Fibroblast of the aortic adventitia (primary cell): Measurements from ENCODE around the gene FAM185A. TPM values are rescaled to one million over a fixed set of nuclear protein-coding genes. Genes with fewer than 3 reads are reported as not detected.

Experiments used
- DNase-seq: peaks from one replicate; pipeline ENCODE4 v3.0.0-alpha.2; 2010; ENCODE audit warnings: low read depth
- H3K4me3 ChIP-seq: 2 replicates; pipeline ENCODE4 v1.5.1; 2011; ENCODE audit warnings: low read depth, mild to moderate bottlenecking, control low read depth, low read length, moderate library complexity
- total RNA-seq: library from RNA; depleted of rRNA; stranded (reverse); fragments of >200 nt; gene quantifications from 2 replicates; pipeline ENCODE4 v1.2.3, GENCODE V29; 2012; ENCODE audit warnings: low replicate concordance
- TF ChIP-seq, protein P1 (sequence below): IDR thresholded peaks from 2 replicates; pipeline ENCODE4 v1.5.1; 2011; ENCODE audit warnings: mild to moderate bottlenecking, low read length, control low read depth, inconsistent platforms; ENCODE audit not compliant: insufficient read depth

FAM185A gene
- total RNA-seq, 1 donor, result 8.4 TPM

DNA sequence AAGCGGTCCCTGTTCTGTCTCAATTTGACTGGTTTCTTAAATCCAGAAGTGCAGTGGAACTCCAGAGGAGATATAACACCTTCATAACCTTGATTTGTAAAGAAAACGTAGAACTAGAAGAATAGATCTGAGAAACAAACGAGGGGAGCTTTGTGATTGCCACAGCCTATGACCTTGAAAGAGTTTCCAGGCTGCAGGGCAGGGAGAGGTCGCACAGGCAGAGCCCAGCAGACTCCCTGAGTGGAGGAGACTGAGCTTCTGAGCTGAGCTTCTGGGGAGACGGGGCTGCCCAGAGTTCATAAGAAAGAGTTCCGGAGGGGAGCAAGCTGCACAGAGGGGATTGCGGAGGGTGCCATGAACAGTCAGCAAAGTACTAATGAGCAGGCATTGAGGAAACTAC is 57.8 kb downstream of the FAM185A start:
- TF ChIP-seq, protein P1, sequence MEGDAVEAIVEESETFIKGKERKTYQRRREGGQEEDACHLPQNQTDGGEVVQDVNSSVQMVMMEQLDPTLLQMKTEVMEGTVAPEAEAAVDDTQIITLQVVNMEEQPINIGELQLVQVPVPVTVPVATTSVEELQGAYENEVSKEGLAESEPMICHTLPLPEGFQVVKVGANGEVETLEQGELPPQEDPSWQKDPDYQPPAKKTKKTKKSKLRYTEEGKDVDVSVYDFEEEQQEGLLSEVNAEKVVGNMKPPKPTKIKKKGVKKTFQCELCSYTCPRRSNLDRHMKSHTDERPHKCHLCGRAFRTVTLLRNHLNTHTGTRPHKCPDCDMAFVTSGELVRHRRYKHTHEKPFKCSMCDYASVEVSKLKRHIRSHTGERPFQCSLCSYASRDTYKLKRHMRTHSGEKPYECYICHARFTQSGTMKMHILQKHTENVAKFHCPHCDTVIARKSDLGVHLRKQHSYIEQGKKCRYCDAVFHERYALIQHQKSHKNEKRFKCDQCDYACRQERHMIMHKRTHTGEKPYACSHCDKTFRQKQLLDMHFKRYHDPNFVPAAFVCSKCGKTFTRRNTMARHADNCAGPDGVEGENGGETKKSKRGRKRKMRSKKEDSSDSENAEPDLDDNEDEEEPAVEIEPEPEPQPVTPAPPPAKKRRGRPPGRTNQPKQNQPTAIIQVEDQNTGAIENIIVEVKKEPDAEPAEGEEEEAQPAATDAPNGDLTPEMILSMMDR, result no peak
- DNase-seq, result no peak

DNA sequence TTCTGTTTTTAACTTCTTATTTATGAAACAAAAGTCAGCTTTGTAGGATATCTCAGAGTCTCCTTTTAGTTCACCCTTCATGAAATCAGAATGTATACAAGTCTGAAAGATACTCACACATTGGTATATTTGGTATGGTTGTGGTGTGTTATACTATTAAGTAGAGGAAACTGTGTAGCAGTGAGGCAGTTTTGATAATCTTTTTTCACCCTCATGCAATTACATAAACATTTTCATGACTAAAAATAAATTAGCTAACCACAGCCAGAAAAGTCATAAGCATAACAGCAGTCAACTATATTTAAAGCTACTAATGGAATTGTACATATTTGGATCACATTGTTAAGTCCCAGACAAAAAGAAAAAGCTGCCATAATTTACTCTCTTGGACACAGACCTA is 62.1 kb downstream of the FAM185A start:
- TF ChIP-seq, protein P1, result no peak
- DNase-seq, result no peak

More for the DNA sequence above, 57.8 kb downstream of the FAM185A start:
- H3K4me3 ChIP-seq, result no peak overlapping the region

DNA sequence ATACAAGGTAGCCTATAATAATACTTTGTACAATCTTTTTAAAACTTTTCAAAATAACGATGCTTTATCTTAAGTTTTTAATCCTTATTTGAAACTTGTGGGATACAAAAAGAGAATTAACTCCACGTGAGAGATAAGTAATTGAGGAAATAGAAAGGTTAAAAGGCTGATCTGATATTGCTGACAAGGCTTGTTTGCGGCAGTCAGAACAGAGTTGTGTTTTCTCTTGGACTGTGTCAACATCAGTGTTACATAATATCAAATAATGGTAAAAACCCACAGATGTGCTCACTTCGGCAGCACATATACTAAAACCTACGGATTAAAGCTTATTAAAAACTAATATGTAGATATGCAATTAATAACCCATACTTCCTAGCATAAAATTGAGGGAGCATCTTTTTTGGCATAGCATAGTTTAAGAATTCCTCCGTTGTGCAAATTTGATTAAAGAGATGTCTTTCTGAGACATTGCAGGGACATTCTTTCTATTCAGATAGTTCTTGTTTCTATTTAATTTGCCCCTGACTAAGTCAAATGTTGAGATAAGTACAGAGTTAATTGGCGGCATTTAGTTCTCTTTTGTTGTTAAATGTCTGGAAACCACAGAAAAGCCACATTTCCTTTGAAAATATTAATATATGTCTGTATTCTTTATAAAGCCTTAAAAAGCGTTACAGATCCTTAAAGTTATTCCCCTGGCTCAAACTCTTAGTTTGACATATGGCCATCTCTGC is 63.3 kb downstream of the FAM185A start:
- DNase-seq, result no peak
- H3K4me3 ChIP-seq, result no peak overlapping the region
- TF ChIP-seq, protein P1, result no peak

More for the DNA sequence above, 62.1 kb downstream of the FAM185A start:
- H3K4me3 ChIP-seq, result no peak overlapping the region

DNA sequence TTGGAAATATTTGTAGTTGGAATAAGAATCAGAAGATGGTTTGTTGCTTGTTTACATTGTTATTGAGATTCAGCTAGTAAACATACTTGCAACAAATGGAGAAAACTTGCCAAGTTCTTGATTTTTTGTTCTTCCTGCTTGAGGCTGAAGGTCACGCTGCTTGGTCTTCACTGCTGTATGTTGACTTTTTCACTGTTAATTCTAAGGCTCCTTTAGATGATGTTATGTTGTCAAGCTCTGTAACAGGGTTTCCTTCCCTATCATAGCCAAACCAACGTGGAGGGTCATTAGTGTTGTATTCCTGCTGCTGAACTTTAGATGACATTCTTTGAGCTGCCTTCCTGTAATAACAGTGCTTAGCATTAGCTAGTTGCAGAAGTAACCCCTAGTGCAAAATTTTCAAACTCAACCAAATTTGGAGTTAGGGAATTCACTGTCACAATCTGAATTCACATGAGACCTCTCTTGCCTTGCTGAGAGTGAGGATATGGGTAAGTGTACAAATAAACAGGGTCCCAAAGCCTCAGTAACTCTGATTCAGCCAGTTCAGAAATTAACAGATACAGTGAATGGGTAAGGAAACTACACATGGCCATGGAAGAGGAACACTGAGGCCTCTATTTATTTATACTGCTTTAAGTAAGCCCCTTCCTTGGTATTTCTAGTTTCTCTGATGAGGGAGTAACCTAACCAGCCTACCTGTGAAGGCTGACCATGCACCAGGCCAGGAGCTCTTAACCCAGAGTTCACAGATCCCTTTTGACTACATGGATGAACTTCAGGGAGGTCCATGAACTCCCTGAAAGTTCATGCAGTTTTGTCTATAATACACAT is 64.6 kb downstream of the FAM185A start:
- TF ChIP-seq, protein P1, result no peak
- DNase-seq, result no peak
- no peak overlapping the region for H3K4me3 ChIP-seq

DNA sequence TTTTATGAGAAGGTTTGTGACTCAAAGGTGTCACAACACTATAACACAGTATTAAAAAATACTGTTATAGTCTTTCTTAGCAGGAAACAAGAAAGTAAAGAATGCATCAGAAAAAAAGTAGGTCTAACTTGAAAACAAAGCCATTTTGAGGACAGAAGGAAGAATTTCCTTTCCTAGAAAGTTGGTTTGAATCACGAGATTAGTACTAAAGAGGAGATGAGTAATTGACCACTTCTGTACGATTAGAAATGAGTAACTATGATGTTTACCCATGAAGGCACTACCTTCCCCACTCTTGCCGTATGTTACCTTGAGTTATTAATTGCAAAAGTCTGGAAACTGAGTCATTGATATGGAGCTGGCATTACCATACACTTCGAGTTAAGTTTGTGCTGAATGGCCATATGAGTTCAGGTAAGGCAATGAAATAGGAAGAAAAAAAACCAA is 65.2 kb downstream of the FAM185A start:
- H3K4me3 ChIP-seq, result no peak overlapping the region
- DNase-seq, result peak; percentile 60
- TF ChIP-seq, protein P1, result no peak

DNA sequence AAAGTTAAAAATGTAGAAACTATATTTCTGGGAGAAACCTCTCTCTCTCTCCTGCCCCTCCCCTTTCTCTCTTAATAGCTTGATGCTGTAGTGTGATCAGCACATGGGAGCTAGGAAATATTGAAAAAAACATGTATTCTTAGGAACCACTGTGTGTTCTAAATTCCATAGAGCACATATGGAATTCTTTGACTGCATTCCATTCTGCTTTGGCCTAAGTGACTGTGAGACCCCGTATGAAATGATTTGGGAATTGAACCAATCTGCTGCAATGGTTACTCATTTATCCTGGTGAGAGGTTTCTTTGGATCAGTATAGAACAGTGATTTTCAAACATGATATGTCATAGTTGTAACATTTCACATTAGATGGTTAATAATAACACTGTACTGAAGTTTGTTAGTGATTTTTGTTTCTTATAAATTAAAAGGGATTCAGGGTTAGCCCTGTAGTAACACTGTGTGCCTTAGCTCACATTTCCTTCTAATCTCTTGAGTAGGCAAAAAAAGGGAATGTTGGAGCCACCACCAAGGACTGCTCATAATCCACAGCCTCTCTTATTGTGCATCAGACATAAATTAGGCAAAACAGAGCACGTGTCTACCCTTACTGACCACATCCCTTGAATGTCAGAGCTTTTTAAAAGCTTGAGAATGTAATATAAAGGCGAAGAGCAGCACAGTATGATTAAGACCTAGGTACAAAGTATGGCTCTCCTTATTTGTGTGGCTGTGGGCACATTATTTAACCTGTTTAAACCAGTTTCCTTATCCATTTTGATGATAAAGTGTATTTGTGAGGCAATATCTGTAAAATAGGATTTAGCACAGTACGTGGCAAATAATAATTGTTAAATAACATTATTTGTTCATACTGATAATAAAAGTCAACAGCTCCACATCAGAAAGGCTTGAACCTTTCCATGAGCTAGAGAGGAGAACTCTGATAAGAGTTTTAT is 69.1 kb downstream of the FAM185A start:
- DNase-seq, result no peak
- TF ChIP-seq, protein P1, result no peak
- no peak overlapping the region for H3K4me3 ChIP-seq
